CD8-positive, alpha-beta memory T cell (primary cell): Measurements from ENCODE around the gene XRCC4. TPM values are rescaled to one million over a fixed set of nuclear protein-coding genes. Genes with fewer than 3 reads are reported as not detected.

ENCODE experiments used
- CTCF ChIA-PET: fragments of 350-600 bp; sonication (Branson Sonifier 250); formaldehyde crosslinking; loops from one replicate; lab custom pipeline; 2021; ENCODE audit warnings: antibody characterized with exemption; lab: Charles Lee
- POLR2A ChIA-PET: fragments of 350-600 bp; sonication (Branson Sonifier 250); formaldehyde crosslinking; loops from one replicate; lab custom pipeline; 2021; ENCODE audit warnings: antibody characterized with exemption; lab: Charles Lee
- DNase-seq, 5 donors: peaks; one replicate each; pipeline versions ENCODE4 v3.0.0 to v3.0.0-alpha.2; 2020 to 2022; ENCODE audit warnings: mixed read lengths in 1 of 5
- H3K27ac ChIP-seq: one replicate; pipeline ENCODE4 v1.7.0; 2013; ENCODE audit warnings: low read depth, mild to moderate bottlenecking, low read length, moderate library complexity
- H3K27me3 ChIP-seq: 2 replicates; pipeline ENCODE4 v1.7.0; 2013; ENCODE audit warnings: low read length, mild to moderate bottlenecking; ENCODE audit not compliant: insufficient read depth, poor library complexity, severe bottlenecking
- H3K36me3 ChIP-seq: 2 replicates; pipeline ENCODE4 v1.7.0; 2013; ENCODE audit warnings: mild to moderate bottlenecking, low read length, moderate library complexity; ENCODE audit not compliant: insufficient read depth
- H3K4me1 ChIP-seq: 2 replicates; pipeline ENCODE4 v1.7.0; 2013; ENCODE audit warnings: mild to moderate bottlenecking, low read length, moderate library complexity; ENCODE audit not compliant: insufficient read depth
- H3K4me3 ChIP-seq: 2 replicates; pipeline ENCODE4 v1.7.0; 2013; ENCODE audit warnings: mild to moderate bottlenecking, low read length
- H3K9me3 ChIP-seq: 2 replicates; pipeline ENCODE4 v1.7.0; 2013; ENCODE audit warnings: mild to moderate bottlenecking, low read length
- H3K27ac Mint-ChIP-seq, 8 donors: one replicate each; pipeline ENCODE4 v1.8.0; 2020 to 2021; ENCODE audit warnings: mixed read lengths in 8 of 8, mild to moderate bottlenecking in 6 of 8, inconsistent platforms in 3 of 8, moderate library complexity in 3 of 8
- H3K27me3 Mint-ChIP-seq, 2 donors: one replicate each; pipeline ENCODE4 v1.8.0; 2020 to 2021; ENCODE audit warnings: mixed read lengths in 2 of 2, mild to moderate bottlenecking in 1 of 2, moderate library complexity in 1 of 2
- H3K36me3 Mint-ChIP-seq, 3 donors: one replicate each; pipeline ENCODE4 v1.8.0; 2020 to 2021; ENCODE audit warnings: mixed read lengths in 3 of 3, inconsistent platforms in 1 of 3, mild to moderate bottlenecking in 1 of 3
- H3K4me1 Mint-ChIP-seq, 3 donors: one replicate each; pipeline ENCODE4 v1.8.0; 2020 to 2021; ENCODE audit warnings: mixed read lengths in 3 of 3, inconsistent platforms in 1 of 3, mild to moderate bottlenecking in 1 of 3
- H3K4me3 Mint-ChIP-seq, 7 donors: one replicate each; pipeline ENCODE4 v1.8.0; 2020 to 2021; ENCODE audit warnings: mixed read lengths in 7 of 7, mild to moderate bottlenecking in 6 of 7, moderate library complexity in 4 of 7, inconsistent platforms in 2 of 7
- H3K9me3 Mint-ChIP-seq, 5 donors: one replicate each; pipeline ENCODE4 v1.8.0; 2020 to 2022; ENCODE audit warnings: mixed read lengths in 5 of 5, mild to moderate bottlenecking in 3 of 5, moderate library complexity in 2 of 5, inconsistent platforms in 1 of 5
- polyA plus RNA-seq: library from polyadenylated mRNA; unstranded; fragments of 300-500 nt; fragmentation: Illumina TruSeq; gene quantifications from one replicate; pipeline ENCODE4 v1.2.3, GENCODE V29; 2021
- total RNA-seq, 2 experiments: library from RNA; stranded (reverse); gene quantifications; one replicate each; pipeline ENCODE4 v1.2.3, GENCODE V29; 2021

The XRCC4 gene
- total and polyA plus RNA-seq, 3 experiments from 2014 or later, result 6.9 to 10.0 (median 8.3) TPM

- no peak overlapping the region for H3K4me3 ChIP-seq
- no peaks in the 10 kb centered on the region for H3K4me1 ChIP-seq
- DNase-seq, result no peak
- H3K9me3 Mint-ChIP-seq, result no peaks in the 10 kb centered on the region
- H3K36me3 Mint-ChIP-seq, result peaks cover 2 to 5% (median 5%) of the 10 kb centered on the region in 3 donors
- POLR2A ChIA-PET, result no interaction called here
- no peaks in the 10 kb centered on the region for H3K4me1 Mint-ChIP-seq
- no peaks in the 10 kb centered on the region for H3K27me3 Mint-ChIP-seq
- H3K9me3 ChIP-seq, result no peaks in the 10 kb centered on the region
- H3K4me3 Mint-ChIP-seq, result no peak overlapping the region
- H3K27me3 ChIP-seq, result no peaks in the 10 kb centered on the region
- H3K36me3 ChIP-seq, result no peaks in the 10 kb centered on the region
- CTCF ChIA-PET, result no interaction called here
- H3K27ac Mint-ChIP-seq, result no peak overlapping the region
- peak overlapping the region; percentile 2 for H3K27ac ChIP-seq
Observed at GRCh38 chr5:83102364-83102980, 25.1 kb downstream of the XRCC4 start.

GRCh38 chr5:83104021-83104420, 26.7 kb downstream of the XRCC4 start:
- H3K4me3 ChIP-seq, result no peak overlapping the region
- ChIA-PET POLR2A (no interaction called here), CTCF (no interaction called here)
- no peak for DNase-seq
- H3K27me3 Mint-ChIP-seq, result no peaks in the 10 kb centered on the region
- H3K27ac Mint-ChIP-seq, result no peak overlapping the region
- peaks cover 0 to 1% (median under 1%) of the 10 kb centered on the region in 3 donors for H3K4me1 Mint-ChIP-seq
- H3K27me3 ChIP-seq, result no peaks in the 10 kb centered on the region
- H3K9me3 ChIP-seq, result no peaks in the 10 kb centered on the region
- peaks cover 2 to 5% (median 5%) of the 10 kb centered on the region in 3 donors for H3K36me3 Mint-ChIP-seq
- H3K36me3 ChIP-seq, result no peaks in the 10 kb centered on the region
- H3K4me3 Mint-ChIP-seq, result no peak overlapping the region
- H3K9me3 Mint-ChIP-seq, result no peaks in the 10 kb centered on the region
- no peaks in the 10 kb centered on the region for H3K4me1 ChIP-seq
- no peak overlapping the region for H3K27ac ChIP-seq

- CTCF ChIA-PET, result no interaction called here
- H3K27me3 ChIP-seq, result no peaks in the 10 kb centered on the region
- peaks cover 0 to 7% (median 6%) of the 10 kb centered on the region in 5 donors for H3K9me3 Mint-ChIP-seq
- peaks cover 14 to 15% (median 15%) of the 10 kb centered on the region in 3 donors for H3K36me3 Mint-ChIP-seq
- peaks cover 7 to 12% (median 7%) of the 10 kb centered on the region in 3 donors for H3K4me1 Mint-ChIP-seq
- no peaks in the 10 kb centered on the region for H3K36me3 ChIP-seq
- H3K4me3 Mint-ChIP-seq, result no peak overlapping the region
- POLR2A ChIA-PET, result no interaction called here
- H3K9me3 ChIP-seq, result no peaks in the 10 kb centered on the region
- no peak for DNase-seq
- H3K27ac ChIP-seq, result no peak overlapping the region
- H3K4me1 ChIP-seq, result no peaks in the 10 kb centered on the region
- no peaks in the 10 kb centered on the region for H3K27me3 Mint-ChIP-seq
- no peak overlapping the region for H3K4me3 ChIP-seq
- H3K27ac Mint-ChIP-seq, result no peak overlapping the region
Observed at GRCh38 chr5:83107692-83108420, 30.5 kb downstream of the XRCC4 start.

GRCh38 chr5:83109380-83109779, 32.0 kb downstream of the XRCC4 start:
- ChIA-PET POLR2A (no interaction called here), CTCF (no interaction called here)
- Histone ChIP-seq H3K4me3 (no peak overlapping the region), H3K27ac (no peak overlapping the region), H3K4me1 (no peaks in the 10 kb centered on the region), H3K27me3 (no peaks in the 10 kb centered on the region), H3K36me3 (no peaks in the 10 kb centered on the region), H3K9me3 (no peaks in the 10 kb centered on the region)
- no peak overlapping the region for H3K4me3 Mint-ChIP-seq
- H3K27ac Mint-ChIP-seq, result peak overlapping the region in 1 of 8 donors; percentile 51
- DNase-seq, result no peak
- H3K4me1 Mint-ChIP-seq, result peaks cover 7 to 12% (median 7%) of the 10 kb centered on the region in 3 donors
- no peaks in the 10 kb centered on the region for H3K27me3 Mint-ChIP-seq
- peaks cover 0 to 11% (median 8%) of the 10 kb centered on the region in 5 donors for H3K9me3 Mint-ChIP-seq
- H3K36me3 Mint-ChIP-seq, result peaks cover 16 to 26% (median 23%) of the 10 kb centered on the region in 3 donors

- ChIA-PET POLR2A (no interaction called here), CTCF (no interaction called here)
- H3K4me3 ChIP-seq, result no peak overlapping the region
- no peak for DNase-seq
- H3K9me3 ChIP-seq, result peaks cover 5% of the 10 kb centered on the region
- Mint-ChIP-seq H3K27me3 (no peaks in the 10 kb centered on the region), H3K27ac (no peak overlapping the region), H3K4me3 (no peak overlapping the region), H3K9me3 (peaks cover 3 to 14% (median 10%) of the 10 kb centered on the region in 5 donors), H3K36me3 (peaks cover 24 to 51% (median 41%) of the 10 kb centered on the region in 3 donors), H3K4me1 (no peaks in the 10 kb centered on the region)
- no peaks in the 10 kb centered on the region for H3K27me3 ChIP-seq
- H3K27ac ChIP-seq, result no peak overlapping the region
- H3K36me3 ChIP-seq, result no peaks in the 10 kb centered on the region
- no peaks in the 10 kb centered on the region for H3K4me1 ChIP-seq
Observed at GRCh38 chr5:83115816-83116215, 38.5 kb downstream of the XRCC4 start.

GRCh38 chr5:83118471-83118870, 41.1 kb downstream of the XRCC4 start:
- H3K36me3 ChIP-seq, result no peaks in the 10 kb centered on the region
- no peak overlapping the region for H3K27ac ChIP-seq
- no peak for DNase-seq
- Mint-ChIP-seq H3K4me1 (no peaks in the 10 kb centered on the region), H3K27me3 (no peaks in the 10 kb centered on the region), H3K4me3 (no peak overlapping the region), H3K9me3 (peaks cover 0 to 5% (median 3%) of the 10 kb centered on the region in 5 donors), H3K27ac (no peak overlapping the region), H3K36me3 (peaks cover 15 to 37% (median 27%) of the 10 kb centered on the region in 3 donors)
- POLR2A ChIA-PET, result no interaction called here
- H3K27me3 ChIP-seq, result no peaks in the 10 kb centered on the region
- CTCF ChIA-PET, result no interaction called here
- no peak overlapping the region for H3K4me3 ChIP-seq
- no peaks in the 10 kb centered on the region for H3K4me1 ChIP-seq
- peaks cover 5% of the 10 kb centered on the region for H3K9me3 ChIP-seq

GRCh38 chr5:83118976-83119375, 41.6 kb downstream of the XRCC4 start:
- Mint-ChIP-seq H3K36me3 (peaks cover 15 to 39% (median 24%) of the 10 kb centered on the region in 3 donors), H3K27ac (no peak overlapping the region), H3K4me3 (no peak overlapping the region), H3K27me3 (no peaks in the 10 kb centered on the region), H3K9me3 (peaks cover 0 to 5% (median 3%) of the 10 kb centered on the region in 5 donors), H3K4me1 (no peaks in the 10 kb centered on the region)
- no peak overlapping the region for H3K27ac ChIP-seq
- DNase-seq, result no peak
- POLR2A ChIA-PET, result no interaction called here
- H3K4me1 ChIP-seq, result no peaks in the 10 kb centered on the region
- no peak overlapping the region for H3K4me3 ChIP-seq
- peaks cover 5% of the 10 kb centered on the region for H3K9me3 ChIP-seq
- H3K27me3 ChIP-seq, result no peaks in the 10 kb centered on the region
- CTCF ChIA-PET, result no interaction called here
- H3K36me3 ChIP-seq, result no peaks in the 10 kb centered on the region

GRCh38 chr5:83124593-83124992, 47.2 kb downstream of the XRCC4 start:
- H3K27me3 ChIP-seq, result no peaks in the 10 kb centered on the region
- H3K9me3 Mint-ChIP-seq, result peaks cover 0 to 6% (median 2%) of the 10 kb centered on the region in 5 donors
- no peak overlapping the region for H3K27ac Mint-ChIP-seq
- H3K4me3 ChIP-seq, result no peak overlapping the region
- H3K4me3 Mint-ChIP-seq, result no peak overlapping the region
- H3K4me1 Mint-ChIP-seq, result no peaks in the 10 kb centered on the region
- DNase-seq, result no peak
- POLR2A ChIA-PET, result no interaction called here
- no peak overlapping the region for H3K27ac ChIP-seq
- CTCF ChIA-PET, result no interaction called here
- no peaks in the 10 kb centered on the region for H3K4me1 ChIP-seq
- no peaks in the 10 kb centered on the region for H3K36me3 ChIP-seq
- H3K27me3 Mint-ChIP-seq, result no peaks in the 10 kb centered on the region
- H3K9me3 ChIP-seq, result no peaks in the 10 kb centered on the region
- H3K36me3 Mint-ChIP-seq, result peaks cover 7 to 35% (median 10%) of the 10 kb centered on the region in 3 donors
